A673 (cell line): ENCODE data around the gene FRAS1.

Experiments used
- CTCF ChIP-seq: fragments of 300-800, 200-600 bp; sonication (generic); conservative IDR thresholded peaks from 2 replicates; pipeline ENCODE4 v1.5.1; 2017; ENCODE audit warnings: low read depth, mild to moderate bottlenecking, antibody characterized with exemption, low read length, moderate library complexity, mixed read lengths
- EZH2 ChIP-seq: fragments of 200-600 bp; sonication (generic); IDR thresholded peaks from 2 replicates; pipeline ENCODE4 v1.6.1; 2017; ENCODE audit warnings: borderline replicate concordance, low read depth, mild to moderate bottlenecking, mixed read lengths, antibody characterized with exemption, low read length; ENCODE audit not compliant: poor library complexity, severe bottlenecking

- no peak for TF ChIP-seq CTCF
- TF ChIP-seq EZH2: no peak
Measured at GRCh38 chr4:78150543-78150864, 93.4 kb downstream of the FRAS1 start.
